Immature natural killer cell (primary cell): ENCODE measurements around the gene MT1HL1. TPM values are rescaled to one million over a fixed set of nuclear protein-coding genes. Genes with fewer than 3 reads are reported as not detected.
"Not testable (repeated sequence)": the region's sequence is repeated elsewhere in the genome, so short reads cannot be mapped to it uniquely, and the experiment has no call there.

Source experiments
- DNase-seq, 3 donors: peaks; one replicate each; pipeline ENCODE4 v3.0.0; 2022; ENCODE audit warnings: mixed read lengths in 1 of 3
- H3K27ac Mint-ChIP-seq, 6 donors: one replicate each; pipeline ENCODE4 v1.8.0; 2020; ENCODE audit warnings: mixed read lengths in 6 of 6, mild to moderate bottlenecking in 5 of 6, inconsistent platforms in 4 of 6, moderate library complexity in 3 of 6
- H3K27me3 Mint-ChIP-seq, 3 donors: one replicate each; pipeline ENCODE4 v1.8.0; 2020 to 2021; ENCODE audit warnings: low read depth in 3 of 3, mild to moderate bottlenecking in 3 of 3, mixed read lengths in 3 of 3, moderate library complexity in 3 of 3, inconsistent platforms in 1 of 3
- H3K36me3 Mint-ChIP-seq, 3 donors: one replicate each; pipeline ENCODE4 v1.8.0; 2020; ENCODE audit warnings: mixed read lengths in 3 of 3, inconsistent platforms in 2 of 3, mild to moderate bottlenecking in 2 of 3
- H3K4me1 Mint-ChIP-seq, 2 donors: one replicate each; pipeline ENCODE4 v1.8.0; 2020; ENCODE audit warnings: inconsistent platforms in 2 of 2, mild to moderate bottlenecking in 2 of 2, mixed read lengths in 2 of 2, moderate library complexity in 1 of 2
- H3K4me3 Mint-ChIP-seq, 5 donors: one replicate each; pipeline ENCODE4 v1.8.0; 2020; ENCODE audit warnings: mild to moderate bottlenecking in 5 of 5, mixed read lengths in 5 of 5, inconsistent platforms in 3 of 5, moderate library complexity in 3 of 5
- H3K9me3 Mint-ChIP-seq, 6 donors: one replicate each; pipeline ENCODE4 v1.8.0; 2020; ENCODE audit warnings: mild to moderate bottlenecking in 6 of 6, mixed read lengths in 6 of 6, inconsistent platforms in 4 of 6, moderate library complexity in 3 of 6
- polyA plus RNA-seq, 3 donors: library from polyadenylated mRNA; unstranded; fragments of 300-500 nt; fragmentation: Illumina TruSeq; gene quantifications; one replicate each; pipeline ENCODE4 v1.2.3, GENCODE V29; 2021

The MT1HL1 gene
- polyA plus RNA-seq, 3 donors from 2014 or later, result not detected

DNA sequence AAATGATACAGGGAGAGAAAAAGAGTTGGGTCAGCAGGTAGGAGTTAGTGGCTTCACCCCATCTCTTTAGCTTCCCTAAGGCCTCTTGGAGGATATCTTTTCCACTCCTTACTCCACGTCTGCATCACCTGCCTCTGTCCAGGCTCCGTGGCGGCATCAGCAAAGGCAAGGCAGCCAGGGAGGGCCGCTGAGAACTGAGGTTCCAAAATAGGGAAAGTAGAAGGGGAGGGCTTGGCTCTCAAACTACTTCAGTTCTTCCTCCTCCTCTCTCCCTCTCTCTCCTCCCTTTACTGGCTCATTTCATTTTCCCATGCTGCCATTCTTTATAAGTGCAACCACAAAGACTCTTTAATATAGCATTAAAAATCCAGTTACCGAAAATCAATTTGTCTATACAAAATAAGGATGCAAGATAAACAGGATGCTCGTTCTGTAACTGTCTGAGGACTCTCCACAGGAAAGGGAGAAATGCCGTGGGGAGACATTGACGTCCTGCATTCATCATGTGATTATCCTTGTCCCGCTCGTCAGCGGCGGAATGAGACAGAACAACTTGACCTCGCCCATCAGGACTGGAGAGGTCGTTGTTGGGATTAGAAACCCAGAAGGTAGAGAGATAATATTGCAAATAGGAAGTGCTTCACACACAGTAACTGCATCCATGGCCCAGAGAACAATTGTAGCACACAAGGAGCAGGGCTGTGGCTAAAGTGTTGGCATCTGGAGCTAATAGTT lies 3.1 kb upstream of the MT1HL1 start:
- peaks cover 0 to 2% (median 0%) of the 10 kb centered on the region in 3 donors for H3K27me3 Mint-ChIP-seq
- no peaks in the 10 kb centered on the region for H3K36me3 Mint-ChIP-seq
- no peak overlapping the region for H3K27ac Mint-ChIP-seq
- peaks cover 0 to 2% (median 0%) of the 10 kb centered on the region in 6 donors for H3K9me3 Mint-ChIP-seq
- H3K4me1 Mint-ChIP-seq, result no peaks in the 10 kb centered on the region
- no peak overlapping the region for H3K4me3 Mint-ChIP-seq
- DNase-seq, result no peak

GRCh38 chr1:237005674-237006073 lies 1.4 kb upstream of the MT1HL1 start:
- Mint-ChIP-seq H3K27me3 (peaks cover 0 to 2% (median 0%) of the 10 kb centered on the region in 3 donors), H3K4me3 (no peak overlapping the region), H3K9me3 (peaks cover 0 to 2% (median 0%) of the 10 kb centered on the region in 6 donors), H3K4me1 (no peaks in the 10 kb centered on the region), H3K36me3 (no peaks in the 10 kb centered on the region), H3K27ac (no peak overlapping the region)
- DNase-seq, result no peak

- Mint-ChIP-seq H3K27me3 (peaks cover 0 to 2% (median 2%) of the 10 kb centered on the region in 3 donors), H3K36me3 (no peaks in the 10 kb centered on the region), H3K27ac (no peak overlapping the region), H3K9me3 (peaks cover 0 to 2% (median 0%) of the 10 kb centered on the region in 6 donors), H3K4me1 (no peaks in the 10 kb centered on the region), H3K4me3 (no peak overlapping the region)
- DNase-seq, result no peak
These were observed 725 bp downstream of the MT1HL1 start for GRCh38 chr1:237003516-237003915.

- H3K27ac Mint-ChIP-seq, result no peak overlapping the region
- no peak overlapping the region for H3K4me3 Mint-ChIP-seq
- no peaks in the 10 kb centered on the region for H3K36me3 Mint-ChIP-seq
- H3K4me1 Mint-ChIP-seq, result no peaks in the 10 kb centered on the region
- H3K9me3 Mint-ChIP-seq, result no peaks in the 10 kb centered on the region
- DNase-seq, result no peak
- H3K27me3 Mint-ChIP-seq, result peaks cover 0 to 7% (median 2%) of the 10 kb centered on the region in 3 donors
These were observed 4.0 kb downstream of the MT1HL1 start for GRCh38 chr1:237000191-237000590.

- H3K36me3 Mint-ChIP-seq, result no peaks in the 10 kb centered on the region
- no peak overlapping the region for H3K27ac Mint-ChIP-seq
- H3K4me1 Mint-ChIP-seq, result no peaks in the 10 kb centered on the region
These were observed 5.7 kb downstream of the MT1HL1 start for GRCh38 chr1:236998546-236998945.

DNA sequence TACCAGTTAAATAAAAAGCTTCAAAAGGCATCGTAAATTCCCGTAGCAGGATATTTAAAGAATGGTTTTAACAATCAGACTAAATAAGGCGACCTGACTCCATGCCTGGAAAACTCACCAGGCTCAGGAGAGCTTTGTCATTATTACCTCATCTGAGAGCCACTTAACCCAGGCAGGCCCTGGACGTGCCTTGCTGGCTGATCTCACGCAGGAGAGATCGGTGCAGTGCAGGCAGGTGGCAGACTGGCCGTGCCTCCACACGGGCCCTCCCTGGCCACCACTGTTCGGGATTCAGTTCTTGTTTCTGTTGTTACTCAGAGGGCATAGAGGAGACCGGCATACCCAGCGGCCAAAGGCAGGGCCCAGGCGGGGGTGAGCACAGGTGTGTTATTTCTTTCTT lies 6.4 kb downstream of the MT1HL1 start:
- DNase-seq, result no peak
- Mint-ChIP-seq H3K4me1 (no peaks in the 10 kb centered on the region), H3K27me3 (peaks cover 0 to 7% (median 0%) of the 10 kb centered on the region in 3 donors), H3K9me3 (peaks cover 0 to 3% (median 0%) of the 10 kb centered on the region in 6 donors), H3K27ac (no peak overlapping the region), H3K4me3 (no peak overlapping the region), H3K36me3 (no peaks in the 10 kb centered on the region)

More at GRCh38 chr1:236998546-236998945, 5.7 kb downstream of the MT1HL1 start:
- DNase-seq, result no peak
- Mint-ChIP-seq H3K4me3 (no peak overlapping the region), H3K9me3 (peaks cover 0 to 3% (median 0%) of the 10 kb centered on the region in 6 donors), H3K27me3 (peaks cover 0 to 7% (median 0%) of the 10 kb centered on the region in 3 donors)

GRCh38 chr1:236997361-236997760 lies 6.9 kb downstream of the MT1HL1 start:
- DNase-seq, result peak in 1 of 3 donors; percentile 3
- no peaks in the 10 kb centered on the region for H3K4me1 Mint-ChIP-seq
- no peaks in the 10 kb centered on the region for H3K36me3 Mint-ChIP-seq
- H3K4me3 Mint-ChIP-seq, result no peak overlapping the region
- no peak overlapping the region for H3K27ac Mint-ChIP-seq
- peaks cover 0 to 3% (median 0%) of the 10 kb centered on the region in 6 donors for H3K9me3 Mint-ChIP-seq
- peaks cover 0 to 7% (median under 1%) of the 10 kb centered on the region in 3 donors for H3K27me3 Mint-ChIP-seq

GRCh38 chr1:236994450-236994849 lies 9.8 kb downstream of the MT1HL1 start:
- Mint-ChIP-seq H3K27me3 (peaks cover 0 to 5% (median 3%) of the 10 kb centered on the region in 3 donors), H3K27ac (no peak overlapping the region), H3K36me3 (no peaks in the 10 kb centered on the region), H3K4me3 (no peak overlapping the region), H3K4me1 (no peaks in the 10 kb centered on the region), H3K9me3 (peaks cover 0 to 4% (median 0%) of the 10 kb centered on the region in 6 donors)
- DNase-seq, result no peak

DNA sequence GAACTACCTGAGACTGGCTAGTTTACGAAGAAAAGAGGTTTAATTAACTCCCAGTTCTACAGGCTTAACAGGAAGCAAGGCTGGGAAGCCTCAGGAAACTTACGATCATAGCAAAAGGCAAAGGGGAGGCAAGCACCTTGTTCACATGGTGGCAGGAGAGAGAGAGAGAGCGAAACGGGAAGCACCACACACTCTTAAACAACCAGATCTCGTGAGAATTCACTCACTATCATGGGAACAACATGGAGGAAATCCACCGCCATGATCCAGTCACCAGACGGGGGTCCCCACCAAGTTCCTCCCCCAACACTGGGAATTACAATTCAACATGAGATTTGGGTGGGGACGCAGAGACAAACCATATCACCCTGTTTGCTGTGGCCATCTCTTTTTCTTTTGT lies 11.8 kb downstream of the MT1HL1 start:
- Mint-ChIP-seq H3K4me1 (no peaks in the 10 kb centered on the region), H3K27me3 (peaks cover 0 to 5% (median 3%) of the 10 kb centered on the region in 3 donors), H3K9me3 (peaks cover 0 to 7% (median 0%) of the 10 kb centered on the region in 6 donors), H3K36me3 (no peaks in the 10 kb centered on the region), H3K4me3 (no peak overlapping the region), H3K27ac (no peak overlapping the region)
- DNase-seq, result no peak

GRCh38 chr1:236990052-236990445 lies 14.2 kb downstream of the MT1HL1 start:
- H3K27me3 Mint-ChIP-seq, result peaks cover 0 to 3% (median 0%) of the 10 kb centered on the region in 3 donors
- DNase-seq, result no peak
- no peak overlapping the region for H3K27ac Mint-ChIP-seq
- H3K36me3 Mint-ChIP-seq, result no peaks in the 10 kb centered on the region
- peaks cover 0 to 7% (median 1%) of the 10 kb centered on the region in 6 donors for H3K9me3 Mint-ChIP-seq
- H3K4me3 Mint-ChIP-seq, result no peak overlapping the region
- H3K4me1 Mint-ChIP-seq, result no peaks in the 10 kb centered on the region

GRCh38 chr1:236989290-236990051 lies 14.8 kb downstream of the MT1HL1 start:
- no peak overlapping the region for H3K4me3 Mint-ChIP-seq
- H3K27ac Mint-ChIP-seq, result no peak overlapping the region
- no peaks in the 10 kb centered on the region for H3K4me1 Mint-ChIP-seq
- H3K27me3 Mint-ChIP-seq, result peaks cover 0 to 3% (median 0%) of the 10 kb centered on the region in 3 donors
- H3K9me3 Mint-ChIP-seq, result peaks cover 0 to 5% (median 1%) of the 10 kb centered on the region in 6 donors
- DNase-seq, result no peak
- H3K36me3 Mint-ChIP-seq, result no peaks in the 10 kb centered on the region

DNA sequence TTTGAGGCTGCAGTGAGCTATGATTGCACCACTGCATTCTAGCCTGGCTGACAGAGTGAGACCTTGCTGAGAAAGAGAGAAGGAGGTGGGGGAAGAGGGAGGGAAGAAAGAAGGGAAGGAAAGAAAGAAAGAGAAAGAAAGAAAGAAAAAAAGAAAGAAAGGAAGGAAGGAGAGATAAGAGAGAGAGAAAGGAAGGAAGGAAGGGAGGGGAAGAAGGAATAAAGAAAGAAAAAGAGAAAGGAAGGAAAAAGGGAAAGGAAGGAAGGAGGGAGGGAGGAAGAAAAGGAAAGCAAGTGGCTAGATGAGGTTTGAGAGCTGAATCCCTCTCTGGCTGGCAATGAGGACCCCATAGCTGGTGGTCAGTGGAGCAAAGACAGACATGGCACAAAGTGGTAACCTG lies 20.4 kb downstream of the MT1HL1 start:
- peaks cover 0 to 2% (median 2%) of the 10 kb centered on the region in 3 donors for H3K27me3 Mint-ChIP-seq
- H3K9me3 Mint-ChIP-seq, result peaks cover 0 to 2% (median 0%) of the 10 kb centered on the region in 6 donors

GRCh38 chr1:236982380-236982779 lies 21.9 kb downstream of the MT1HL1 start:
- Mint-ChIP-seq H3K4me1 (no peaks in the 10 kb centered on the region), H3K9me3 (peaks cover 0 to 2% (median 0%) of the 10 kb centered on the region in 6 donors), H3K27ac (no peak overlapping the region), H3K4me3 (no peak overlapping the region), H3K36me3 (no peaks in the 10 kb centered on the region), H3K27me3 (peaks cover 0 to 5% (median 2%) of the 10 kb centered on the region in 3 donors)
- DNase-seq, result no peak

More for the DNA sequence above, 20.4 kb downstream of the MT1HL1 start:
- DNase-seq, result no peak
- Mint-ChIP-seq H3K27ac (no peak overlapping the region), H3K4me1 (no peaks in the 10 kb centered on the region), H3K4me3 (no peak overlapping the region), H3K36me3 (no peaks in the 10 kb centered on the region)

DNA sequence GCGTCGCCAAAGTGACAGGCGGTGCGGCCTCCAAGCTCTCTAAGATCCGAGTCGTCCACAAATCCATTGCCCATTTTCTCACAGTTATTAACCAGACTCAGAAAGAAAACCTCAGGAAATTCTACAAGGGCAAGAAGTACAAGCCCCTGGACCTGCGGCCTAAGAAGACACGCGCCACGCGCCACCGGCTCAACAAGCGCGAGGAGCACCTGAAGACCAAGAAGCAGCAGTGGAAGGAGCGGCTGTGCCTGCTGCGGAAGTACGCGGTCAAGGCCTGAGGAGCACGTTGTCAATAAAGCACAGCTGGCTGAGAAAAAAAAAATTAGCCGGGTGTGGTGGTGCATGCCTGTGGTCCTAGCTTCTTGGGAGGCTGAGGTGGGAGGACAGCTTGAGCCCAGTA lies 22.8 kb downstream of the MT1HL1 start:
- not testable (repeated sequence) for H3K36me3 Mint-ChIP-seq, H3K27me3 Mint-ChIP-seq, H3K4me1 Mint-ChIP-seq, H3K27ac Mint-ChIP-seq, DNase-seq, H3K9me3 Mint-ChIP-seq, H3K4me3 Mint-ChIP-seq
